ENCODE data around the gene DYNLT2.

The DYNLT2 gene

DNA sequence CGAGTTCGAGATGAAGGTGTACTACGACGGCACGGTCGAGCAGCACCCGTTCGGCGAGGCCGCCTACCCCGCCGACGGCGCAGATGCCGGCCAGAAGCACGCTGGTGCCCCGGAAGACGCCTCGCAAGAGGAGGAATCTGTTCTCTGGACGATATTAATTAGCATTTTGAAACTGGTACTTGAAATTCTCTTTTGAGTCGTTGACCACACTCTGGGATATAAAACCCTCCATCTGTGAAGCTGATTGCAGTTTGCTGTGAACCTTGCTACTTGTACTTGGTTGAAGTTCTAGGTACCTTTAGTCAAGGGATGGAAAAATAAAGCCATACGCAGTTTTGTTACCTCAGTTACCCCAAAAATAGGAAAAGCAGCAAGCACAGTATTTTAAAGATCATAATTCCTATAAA, 48.5 kb downstream of the DYNLT2 start:
- no peak for TF ChIP-seq POLR2AphosphoS5 (IDR thresholded peaks at IDR 0.05; ENCODE audit: low read depth, low read length)
- TF ChIP-seq, protein P1, sequence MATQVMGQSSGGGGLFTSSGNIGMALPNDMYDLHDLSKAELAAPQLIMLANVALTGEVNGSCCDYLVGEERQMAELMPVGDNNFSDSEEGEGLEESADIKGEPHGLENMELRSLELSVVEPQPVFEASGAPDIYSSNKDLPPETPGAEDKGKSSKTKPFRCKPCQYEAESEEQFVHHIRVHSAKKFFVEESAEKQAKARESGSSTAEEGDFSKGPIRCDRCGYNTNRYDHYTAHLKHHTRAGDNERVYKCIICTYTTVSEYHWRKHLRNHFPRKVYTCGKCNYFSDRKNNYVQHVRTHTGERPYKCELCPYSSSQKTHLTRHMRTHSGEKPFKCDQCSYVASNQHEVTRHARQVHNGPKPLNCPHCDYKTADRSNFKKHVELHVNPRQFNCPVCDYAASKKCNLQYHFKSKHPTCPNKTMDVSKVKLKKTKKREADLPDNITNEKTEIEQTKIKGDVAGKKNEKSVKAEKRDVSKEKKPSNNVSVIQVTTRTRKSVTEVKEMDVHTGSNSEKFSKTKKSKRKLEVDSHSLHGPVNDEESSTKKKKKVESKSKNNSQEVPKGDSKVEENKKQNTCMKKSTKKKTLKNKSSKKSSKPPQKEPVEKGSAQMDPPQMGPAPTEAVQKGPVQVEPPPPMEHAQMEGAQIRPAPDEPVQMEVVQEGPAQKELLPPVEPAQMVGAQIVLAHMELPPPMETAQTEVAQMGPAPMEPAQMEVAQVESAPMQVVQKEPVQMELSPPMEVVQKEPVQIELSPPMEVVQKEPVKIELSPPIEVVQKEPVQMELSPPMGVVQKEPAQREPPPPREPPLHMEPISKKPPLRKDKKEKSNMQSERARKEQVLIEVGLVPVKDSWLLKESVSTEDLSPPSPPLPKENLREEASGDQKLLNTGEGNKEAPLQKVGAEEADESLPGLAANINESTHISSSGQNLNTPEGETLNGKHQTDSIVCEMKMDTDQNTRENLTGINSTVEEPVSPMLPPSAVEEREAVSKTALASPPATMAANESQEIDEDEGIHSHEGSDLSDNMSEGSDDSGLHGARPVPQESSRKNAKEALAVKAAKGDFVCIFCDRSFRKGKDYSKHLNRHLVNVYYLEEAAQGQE (IDR thresholded peaks at IDR 0.05; ENCODE audit: insufficient read depth in 1 of 2, low read depth in 2 of 2, low read length in 2 of 2) = no peak

DNA sequence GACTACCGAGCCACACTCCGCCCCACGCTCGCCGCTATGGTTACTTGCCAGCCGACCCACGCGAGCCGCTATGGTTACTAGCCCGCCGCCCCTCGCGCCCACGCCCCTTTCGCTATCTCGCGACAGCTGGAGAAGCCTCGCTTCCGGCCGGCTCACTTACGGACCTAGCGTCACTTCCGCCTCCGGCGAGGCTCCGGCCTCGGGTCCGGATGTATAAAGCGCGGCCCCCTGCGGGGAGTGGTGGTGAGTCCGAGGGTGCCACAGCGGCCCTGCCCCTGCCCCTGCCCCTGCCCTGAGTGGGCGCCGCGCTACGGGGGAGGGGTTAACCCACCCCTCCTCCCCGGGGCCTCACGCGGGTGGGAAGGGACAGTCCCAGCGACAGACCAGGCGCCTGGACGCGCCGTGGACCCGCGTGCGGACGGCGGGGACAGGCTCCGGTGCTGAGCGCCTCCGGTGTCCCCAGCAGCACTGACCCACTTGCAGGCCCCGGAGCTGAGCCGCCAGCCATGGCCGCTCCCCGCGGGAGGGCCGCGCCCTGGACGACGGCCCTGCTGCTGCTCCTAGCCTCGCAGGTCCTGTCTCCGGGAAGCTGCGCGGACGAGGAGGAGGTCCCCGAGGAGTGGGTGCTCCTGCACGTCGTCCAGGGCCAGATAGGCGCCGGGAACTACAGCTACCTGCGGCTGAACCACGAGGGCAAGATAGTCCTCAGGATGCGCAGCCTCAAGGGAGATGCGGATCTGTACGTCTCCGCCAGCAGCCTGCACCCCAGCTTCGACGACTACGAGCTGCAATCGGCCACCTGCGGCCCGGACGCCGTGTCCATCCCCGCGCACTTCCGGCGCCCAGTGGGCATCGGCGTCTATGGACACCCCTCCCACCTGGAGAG, 49.2 kb downstream of the DYNLT2 start, which contains the start of the genes C6orf120 and WDR27:
Gene C6orf120, plus strand, starts transcription at position 173 of the 886 bp plus-strand sequence. Its CDS starts 334 bp downstream, at position 507.
Gene WDR27, minus strand, starts transcription at position 76 of the 886 bp plus-strand sequence. CDS start 13,024 bp downstream, outside the sequence.
- TF ChIP-seq, protein P1 (IDR thresholded peaks at IDR 0.05; ENCODE audit: insufficient read depth in 1 of 2, low read depth in 2 of 2, low read length in 2 of 2) = peak in 1 of 2 experiments; percentile 42; a peak in 3 of 4 replicates
- peak; percentile 83; the same call in 1 of the 2 replicates for TF ChIP-seq POLR2AphosphoS5 (IDR thresholded peaks at IDR 0.05; ENCODE audit: low read depth, low read length)
- TF ChIP-seq SIN3A (IDR thresholded peaks at IDR 0.05; ENCODE audit: borderline replicate concordance, insufficient read depth, low read length) = peak; percentile 94
- peak; percentile 10 for TF ChIP-seq FOXP2 (optimal IDR thresholded peaks at IDR 0.05; ENCODE audit: borderline replicate concordance, extremely low read depth, extremely low read length, insufficient read depth)
- TF ChIP-seq TAF1 (IDR thresholded peaks at IDR 0.05; ENCODE audit: borderline replicate concordance, insufficient read depth, low read length) = peak; percentile 92; the same call in 1 of the 2 replicates

DNA sequence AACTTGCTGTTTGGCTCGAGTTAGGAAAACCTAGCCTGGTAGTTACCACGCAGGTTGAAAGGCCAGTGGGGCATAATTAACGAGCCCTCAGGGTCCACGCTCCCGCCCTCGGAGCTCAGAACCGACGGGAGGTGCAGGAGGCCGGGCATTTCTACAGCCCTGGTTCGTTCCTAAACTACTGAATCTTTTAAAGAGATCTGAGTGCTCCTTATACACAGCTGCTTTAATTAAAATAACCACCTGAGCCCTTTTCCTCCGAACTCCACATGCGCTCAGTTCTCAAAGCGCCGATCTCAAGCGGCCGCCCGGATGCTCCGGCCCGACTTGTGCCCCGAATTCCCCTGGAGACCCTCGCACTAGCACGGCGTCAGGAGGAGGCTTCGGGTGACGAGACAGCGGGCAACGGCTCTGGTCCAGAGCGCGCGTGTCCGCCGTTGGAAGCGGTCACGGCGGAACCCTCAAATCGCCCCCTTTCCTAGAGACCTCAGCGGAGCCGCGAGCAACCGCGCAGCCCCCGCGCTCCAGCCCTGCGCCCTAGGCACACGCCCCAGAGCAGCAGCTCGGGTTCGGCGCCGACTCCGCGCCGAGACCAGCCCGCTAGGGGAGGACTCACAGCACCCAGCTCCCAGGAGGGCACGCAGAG, 49.9 kb downstream of the DYNLT2 start:
- TF ChIP-seq, protein P1 (IDR thresholded peaks at IDR 0.05; ENCODE audit: insufficient read depth in 1 of 2, low read depth in 2 of 2, low read length in 2 of 2) = no peak
- TF ChIP-seq FOXP2 (optimal IDR thresholded peaks at IDR 0.05; ENCODE audit: borderline replicate concordance, extremely low read depth, extremely low read length, insufficient read depth) = no peak
- TF ChIP-seq SIN3A (IDR thresholded peaks at IDR 0.05; ENCODE audit: borderline replicate concordance, insufficient read depth, low read length) = no peak
- no peak for TF ChIP-seq POLR2AphosphoS5 (IDR thresholded peaks at IDR 0.05; ENCODE audit: low read depth, low read length)
- TF ChIP-seq TAF1 (IDR thresholded peaks at IDR 0.05; ENCODE audit: borderline replicate concordance, insufficient read depth, low read length) = no peak

DNA sequence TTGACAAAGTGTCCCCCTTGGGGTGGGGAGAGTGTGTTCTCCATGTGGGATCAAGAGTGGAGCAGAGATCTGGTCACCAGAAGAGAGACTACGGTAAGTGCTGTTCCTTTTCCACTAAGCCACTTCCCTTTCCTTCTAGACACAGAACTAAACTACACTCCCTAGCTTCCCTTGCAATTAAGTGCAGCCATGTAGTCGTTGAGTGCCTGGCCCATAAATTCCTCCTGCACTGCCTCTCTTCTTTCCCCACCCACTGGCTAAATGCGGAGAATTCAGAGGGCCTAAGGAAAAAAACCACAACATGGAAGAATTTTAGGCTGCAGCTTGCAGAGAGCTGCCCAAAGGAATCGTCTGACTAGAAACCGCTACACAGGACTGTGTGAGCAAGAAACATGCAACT, 51.1 kb downstream of the DYNLT2 start:
- TF ChIP-seq TAF1 (IDR thresholded peaks at IDR 0.05; ENCODE audit: borderline replicate concordance, insufficient read depth, low read length) (no peak), POLR2AphosphoS5 (IDR thresholded peaks at IDR 0.05; ENCODE audit: low read depth, low read length) (no peak), SIN3A (IDR thresholded peaks at IDR 0.05; ENCODE audit: borderline replicate concordance, insufficient read depth, low read length) (no peak), FOXP2 (optimal IDR thresholded peaks at IDR 0.05; ENCODE audit: borderline replicate concordance, extremely low read depth, extremely low read length, insufficient read depth) (no peak)
- TF ChIP-seq, protein P1 (IDR thresholded peaks at IDR 0.05; ENCODE audit: insufficient read depth in 1 of 2, low read depth in 2 of 2, low read length in 2 of 2) = no peak
